ENCODE data around the gene ITGAD. TPM values are rescaled to one million over a fixed set of nuclear protein-coding genes. Genes with fewer than 3 reads are reported as not detected.

The ITGAD gene
- total RNA-seq, 1 experiment from 2014 or later: not detected

DNA sequence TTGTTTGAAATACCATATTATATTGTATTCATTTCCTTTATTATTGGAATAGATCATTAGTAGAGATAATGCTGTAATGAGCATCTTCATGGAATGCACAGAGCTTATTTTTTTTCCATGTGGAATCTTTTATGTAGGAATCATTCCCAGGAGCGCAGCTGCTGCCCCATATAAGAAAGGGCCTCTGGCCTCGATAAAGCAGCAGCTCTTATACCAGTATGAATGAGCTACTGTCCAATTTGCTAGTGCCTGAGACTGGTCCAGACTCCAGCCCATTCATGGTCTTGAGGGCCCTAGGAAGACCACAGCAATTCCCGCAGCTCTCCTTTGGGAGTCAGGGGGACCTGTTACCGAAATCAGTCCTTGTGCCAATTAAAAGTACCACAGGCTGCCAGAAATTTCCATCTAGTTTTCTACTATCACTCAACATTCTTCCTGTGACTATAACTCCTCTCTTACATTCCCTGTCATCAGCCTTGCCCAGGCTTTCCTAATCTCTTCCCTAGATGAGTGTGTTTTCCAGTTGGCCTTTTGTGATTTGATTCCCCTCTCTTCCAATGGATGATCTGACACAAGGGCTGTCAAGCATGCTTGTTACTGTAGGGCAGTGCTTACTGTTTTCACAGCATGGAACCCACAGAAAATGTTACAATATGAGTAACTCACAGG is 47.5 kb downstream of the ITGAD start:
- Mint-ChIP-seq H3K27ac (no peak overlapping the region), H3K4me1 (no peaks in the 10 kb centered on the region; the same call in 1 of the 2 replicates), H3K9me3 (no peaks in the 10 kb centered on the region), H3K27me3 (ENCODE audit: low read depth) (peaks cover 3% of the 10 kb centered on the region), H3K36me3 (no peaks in the 10 kb centered on the region), H3K4me3 (no peak overlapping the region; the same call in 1 of the 2 replicates)
- DNase-seq (ENCODE audit: low spot score) (no peak), ATAC-seq (no peak)
- ChIA-PET POLR2A (no interaction called here), CTCF (interaction anchor here (0.7 to 1.7 kb wide), 5 partner anchors 14 to 298 kb away, joined by 3 to 4 read pairs (median 3); partner anchors contain the start of gene ARMC5)
- TF ChIP-seq ZNF317 (CRISPR knock-in tag; IDR thresholded peaks at IDR 0.05; ENCODE audit: borderline replicate concordance, low read depth) (no peak), ESRRA (CRISPR knock-in tag; IDR thresholded peaks at IDR 0.05; ENCODE audit: borderline replicate concordance) (no peak), FOXP4 (CRISPR knock-in tag; IDR thresholded peaks at IDR 0.05) (no peak), NFE2L1 (CRISPR knock-in tag; IDR thresholded peaks at IDR 0.05) (no peak), NR3C1 (CRISPR knock-in tag; conservative IDR thresholded peaks at IDR 0.05; ENCODE audit: low read depth) (no peak), ATF6 (CRISPR knock-in tag; IDR thresholded peaks at IDR 0.05) (no peak), ZNF512 (CRISPR knock-in tag; IDR thresholded peaks at IDR 0.05; ENCODE audit: borderline replicate concordance) (no peak), CREB1 (CRISPR knock-in tag; IDR thresholded peaks at IDR 0.05) (no peak), FOXK1 (CRISPR knock-in tag; IDR thresholded peaks at IDR 0.05) (no peak), ATF3 (CRISPR knock-in tag; conservative IDR thresholded peaks at IDR 0.05) (no peak), ZSCAN18 (CRISPR knock-in tag; IDR thresholded peaks at IDR 0.05) (no peak), E2F1 (CRISPR knock-in tag; IDR thresholded peaks at IDR 0.05) (no peak), KAT7 (CRISPR knock-in tag; IDR thresholded peaks at IDR 0.05; ENCODE audit: borderline replicate concordance) (no peak), ZNF121 (CRISPR knock-in tag; IDR thresholded peaks at IDR 0.05) (no peak), RORB (CRISPR knock-in tag; IDR thresholded peaks at IDR 0.05) (no peak), SMAD3 (CRISPR knock-in tag; IDR thresholded peaks at IDR 0.05; ENCODE audit: borderline replicate concordance) (no peak), SOX15 (CRISPR knock-in tag; IDR thresholded peaks at IDR 0.05) (no peak)
- TF ChIP-seq, protein P1, sequence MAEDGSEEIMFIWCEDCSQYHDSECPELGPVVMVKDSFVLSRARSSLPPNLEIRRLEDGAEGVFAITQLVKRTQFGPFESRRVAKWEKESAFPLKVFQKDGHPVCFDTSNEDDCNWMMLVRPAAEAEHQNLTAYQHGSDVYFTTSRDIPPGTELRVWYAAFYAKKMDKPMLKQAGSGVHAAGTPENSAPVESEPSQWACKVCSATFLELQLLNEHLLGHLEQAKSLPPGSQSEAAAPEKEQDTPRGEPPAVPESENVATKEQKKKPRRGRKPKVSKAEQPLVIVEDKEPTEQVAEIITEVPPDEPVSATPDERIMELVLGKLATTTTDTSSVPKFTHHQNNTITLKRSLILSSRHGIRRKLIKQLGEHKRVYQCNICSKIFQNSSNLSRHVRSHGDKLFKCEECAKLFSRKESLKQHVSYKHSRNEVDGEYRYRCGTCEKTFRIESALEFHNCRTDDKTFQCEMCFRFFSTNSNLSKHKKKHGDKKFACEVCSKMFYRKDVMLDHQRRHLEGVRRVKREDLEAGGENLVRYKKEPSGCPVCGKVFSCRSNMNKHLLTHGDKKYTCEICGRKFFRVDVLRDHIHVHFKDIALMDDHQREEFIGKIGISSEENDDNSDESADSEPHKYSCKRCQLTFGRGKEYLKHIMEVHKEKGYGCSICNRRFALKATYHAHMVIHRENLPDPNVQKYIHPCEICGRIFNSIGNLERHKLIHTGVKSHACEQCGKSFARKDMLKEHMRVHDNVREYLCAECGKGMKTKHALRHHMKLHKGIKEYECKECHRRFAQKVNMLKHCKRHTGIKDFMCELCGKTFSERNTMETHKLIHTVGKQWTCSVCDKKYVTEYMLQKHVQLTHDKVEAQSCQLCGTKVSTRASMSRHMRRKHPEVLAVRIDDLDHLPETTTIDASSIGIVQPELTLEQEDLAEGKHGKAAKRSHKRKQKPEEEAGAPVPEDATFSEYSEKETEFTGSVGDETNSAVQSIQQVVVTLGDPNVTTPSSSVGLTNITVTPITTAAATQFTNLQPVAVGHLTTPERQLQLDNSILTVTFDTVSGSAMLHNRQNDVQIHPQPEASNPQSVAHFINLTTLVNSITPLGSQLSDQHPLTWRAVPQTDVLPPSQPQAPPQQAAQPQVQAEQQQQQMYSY (CRISPR knock-in tag; IDR thresholded peaks at IDR 0.05): no peak
